Kasumi-1 (cell line): ENCODE results near the gene COLGALT1.
"Not testable (repeated sequence)": the region's sequence is repeated elsewhere in the genome, so short reads cannot be mapped to it uniquely, and the experiment has no call there.

ENCODE experiments used
- DNase-seq, 2 experiments: peaks; one replicate each; lab custom pipeline; 2025; lab: John Stamatoyannopoulos, UW

Gene COLGALT1

GRCh38 chr19:17555480-17555928, at the start of gene COLGALT1:
Gene COLGALT1, plus strand, starts transcription at chr19:17555649. Its CDS starts 65 bp downstream, at chr19:17555714.
- DNase-seq, result peak; percentile 95 to 98

GRCh38 chr19:17506745-17507144, 48.7 kb upstream of the COLGALT1 start:
- DNase-seq, result no peak

GRCh38 chr19:17508558-17508933, 46.9 kb upstream of the COLGALT1 start:
- not testable (repeated sequence) for DNase-seq

- no peak for DNase-seq
These were observed 45.0 kb upstream of the COLGALT1 start for GRCh38 chr19:17510220-17510993.

- peak; percentile 83 to 88 for DNase-seq
These were observed 43.5 kb upstream of the COLGALT1 start for GRCh38 chr19:17511724-17512573.

GRCh38 chr19:17512574-17512939, 42.9 kb upstream of the COLGALT1 start:
- DNase-seq, result no peak

- DNase-seq, result no peak
These were observed 39.9 kb upstream of the COLGALT1 start for GRCh38 chr19:17515408-17516149.

- no peak for DNase-seq
These were observed 37.6 kb upstream of the COLGALT1 start for GRCh38 chr19:17517898-17518297.

- DNase-seq, result not testable (repeated sequence)
These were observed 36.8 kb upstream of the COLGALT1 start for GRCh38 chr19:17518654-17519053.

GRCh38 chr19:17519967-17520366, 35.5 kb upstream of the COLGALT1 start:
- no peak for DNase-seq

- DNase-seq, result no peak
These were observed 34.6 kb upstream of the COLGALT1 start for GRCh38 chr19:17520865-17521264.

- peak; percentile 98 to 99 for DNase-seq
These were observed 32.2 kb upstream of the COLGALT1 start for GRCh38 chr19:17522988-17523872.

GRCh38 chr19:17524651-17525050, 30.8 kb upstream of the COLGALT1 start:
- DNase-seq, result no peak

GRCh38 chr19:17525141-17525540, 30.3 kb upstream of the COLGALT1 start:
- no peak for DNase-seq

- DNase-seq, result no peak
These were observed 28.5 kb upstream of the COLGALT1 start for GRCh38 chr19:17526922-17527321.

- no peak for DNase-seq
These were observed 28.1 kb upstream of the COLGALT1 start for GRCh38 chr19:17527326-17527725.

GRCh38 chr19:17528610-17529009, 26.8 kb upstream of the COLGALT1 start:
- DNase-seq, result no peak

- no peak for DNase-seq
These were observed 25.9 kb upstream of the COLGALT1 start for GRCh38 chr19:17529239-17530158.

GRCh38 chr19:17530586-17530985, 24.9 kb upstream of the COLGALT1 start:
- no peak for DNase-seq

- DNase-seq, result no peak
These were observed 23.3 kb upstream of the COLGALT1 start for GRCh38 chr19:17532116-17532515.
